HL-60 (cell line): Measurements from ENCODE around the gene SPON1.

Experiments used
- DNase-seq, 2 experiments: peaks; one replicate each; pipeline ENCODE4 v3.0.0-alpha.2; 2010 to 2020; ENCODE audit warnings: low read depth in 1 of 2, low spot score in 1 of 2
- H3K27ac ChIP-seq: fragments of 250-450 bp; sonication (Bioruptor Pico); replicated peaks from 2 replicates; pipeline ENCODE4 v1.5.1; 2020; ENCODE audit warnings: mild to moderate bottlenecking, moderate library complexity
- H3K27me3 ChIP-seq: fragments of 250-450 bp; sonication (Bioruptor Pico); 2 replicates; pipeline ENCODE4 v1.5.1; 2021; ENCODE audit warnings: mild to moderate bottlenecking, moderate library complexity; ENCODE audit not compliant: insufficient read depth, poor library complexity, severe bottlenecking
- H3K4me3 ChIP-seq: replicated peaks from 2 replicates; pipeline ENCODE4 v1.5.1; 2011; ENCODE audit warnings: mild to moderate bottlenecking, control low read depth, low read length; ENCODE audit not compliant: insufficient read depth
- GABPA ChIP-seq: IDR thresholded peaks from 2 replicates; pipeline ENCODE4 v1.6.1; 2012; ENCODE audit warnings: low read depth
- POLR2AphosphoS5 ChIP-seq: IDR thresholded peaks from 2 replicates; pipeline ENCODE4 v1.6.1; 2012; ENCODE audit warnings: low read depth
- SPI1 ChIP-seq: IDR thresholded peaks from 2 replicates; pipeline ENCODE4 v1.6.1; 2012; ENCODE audit warnings: low read depth, mild to moderate bottlenecking, borderline replicate concordance
- TF ChIP-seq, protein P1 (sequence below): IDR thresholded peaks from one replicate; pipeline ENCODE4 v1.5.1; 2011; ENCODE audit warnings: low read length, control low read depth, inconsistent platforms; ENCODE audit not compliant: insufficient read depth
- TF ChIP-seq, protein P2 (sequence below): IDR thresholded peaks from 2 replicates; pipeline ENCODE4 v1.6.1; 2012; ENCODE audit warnings: low read depth; ENCODE audit not compliant: insufficient replicate concordance

SPON1 gene

DNA sequence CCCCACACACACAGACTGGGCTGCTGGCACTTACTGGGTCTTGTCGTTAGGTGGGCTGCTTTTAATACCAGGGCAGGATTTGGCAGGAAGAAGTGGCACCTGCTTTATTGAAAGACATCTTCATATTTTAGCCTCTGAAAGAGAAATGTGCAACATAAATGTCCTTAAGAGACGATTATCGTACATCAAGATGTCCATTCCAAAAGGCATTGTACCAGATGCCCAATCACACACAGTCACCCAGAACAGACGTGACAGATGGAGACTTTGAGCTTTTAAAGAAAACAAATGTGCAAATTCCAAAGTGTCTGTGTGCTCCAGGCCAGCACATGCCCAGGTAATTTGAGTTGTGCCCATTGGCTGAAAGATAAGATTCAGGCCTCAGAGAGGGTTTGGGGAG lies 240.8 kb downstream of the SPON1 start:
- TF ChIP-seq, protein P1, sequence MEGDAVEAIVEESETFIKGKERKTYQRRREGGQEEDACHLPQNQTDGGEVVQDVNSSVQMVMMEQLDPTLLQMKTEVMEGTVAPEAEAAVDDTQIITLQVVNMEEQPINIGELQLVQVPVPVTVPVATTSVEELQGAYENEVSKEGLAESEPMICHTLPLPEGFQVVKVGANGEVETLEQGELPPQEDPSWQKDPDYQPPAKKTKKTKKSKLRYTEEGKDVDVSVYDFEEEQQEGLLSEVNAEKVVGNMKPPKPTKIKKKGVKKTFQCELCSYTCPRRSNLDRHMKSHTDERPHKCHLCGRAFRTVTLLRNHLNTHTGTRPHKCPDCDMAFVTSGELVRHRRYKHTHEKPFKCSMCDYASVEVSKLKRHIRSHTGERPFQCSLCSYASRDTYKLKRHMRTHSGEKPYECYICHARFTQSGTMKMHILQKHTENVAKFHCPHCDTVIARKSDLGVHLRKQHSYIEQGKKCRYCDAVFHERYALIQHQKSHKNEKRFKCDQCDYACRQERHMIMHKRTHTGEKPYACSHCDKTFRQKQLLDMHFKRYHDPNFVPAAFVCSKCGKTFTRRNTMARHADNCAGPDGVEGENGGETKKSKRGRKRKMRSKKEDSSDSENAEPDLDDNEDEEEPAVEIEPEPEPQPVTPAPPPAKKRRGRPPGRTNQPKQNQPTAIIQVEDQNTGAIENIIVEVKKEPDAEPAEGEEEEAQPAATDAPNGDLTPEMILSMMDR: no peak
- TF ChIP-seq SPI1 (no peak), POLR2AphosphoS5 (no peak), GABPA (no peak)
- TF ChIP-seq, protein P2, sequence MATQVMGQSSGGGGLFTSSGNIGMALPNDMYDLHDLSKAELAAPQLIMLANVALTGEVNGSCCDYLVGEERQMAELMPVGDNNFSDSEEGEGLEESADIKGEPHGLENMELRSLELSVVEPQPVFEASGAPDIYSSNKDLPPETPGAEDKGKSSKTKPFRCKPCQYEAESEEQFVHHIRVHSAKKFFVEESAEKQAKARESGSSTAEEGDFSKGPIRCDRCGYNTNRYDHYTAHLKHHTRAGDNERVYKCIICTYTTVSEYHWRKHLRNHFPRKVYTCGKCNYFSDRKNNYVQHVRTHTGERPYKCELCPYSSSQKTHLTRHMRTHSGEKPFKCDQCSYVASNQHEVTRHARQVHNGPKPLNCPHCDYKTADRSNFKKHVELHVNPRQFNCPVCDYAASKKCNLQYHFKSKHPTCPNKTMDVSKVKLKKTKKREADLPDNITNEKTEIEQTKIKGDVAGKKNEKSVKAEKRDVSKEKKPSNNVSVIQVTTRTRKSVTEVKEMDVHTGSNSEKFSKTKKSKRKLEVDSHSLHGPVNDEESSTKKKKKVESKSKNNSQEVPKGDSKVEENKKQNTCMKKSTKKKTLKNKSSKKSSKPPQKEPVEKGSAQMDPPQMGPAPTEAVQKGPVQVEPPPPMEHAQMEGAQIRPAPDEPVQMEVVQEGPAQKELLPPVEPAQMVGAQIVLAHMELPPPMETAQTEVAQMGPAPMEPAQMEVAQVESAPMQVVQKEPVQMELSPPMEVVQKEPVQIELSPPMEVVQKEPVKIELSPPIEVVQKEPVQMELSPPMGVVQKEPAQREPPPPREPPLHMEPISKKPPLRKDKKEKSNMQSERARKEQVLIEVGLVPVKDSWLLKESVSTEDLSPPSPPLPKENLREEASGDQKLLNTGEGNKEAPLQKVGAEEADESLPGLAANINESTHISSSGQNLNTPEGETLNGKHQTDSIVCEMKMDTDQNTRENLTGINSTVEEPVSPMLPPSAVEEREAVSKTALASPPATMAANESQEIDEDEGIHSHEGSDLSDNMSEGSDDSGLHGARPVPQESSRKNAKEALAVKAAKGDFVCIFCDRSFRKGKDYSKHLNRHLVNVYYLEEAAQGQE: no peak
- no peak for DNase-seq
- Histone ChIP-seq H3K4me3 (no peak overlapping the region), H3K27me3 (no peaks in the 10 kb centered on the region), H3K27ac (no peak overlapping the region)

DNA sequence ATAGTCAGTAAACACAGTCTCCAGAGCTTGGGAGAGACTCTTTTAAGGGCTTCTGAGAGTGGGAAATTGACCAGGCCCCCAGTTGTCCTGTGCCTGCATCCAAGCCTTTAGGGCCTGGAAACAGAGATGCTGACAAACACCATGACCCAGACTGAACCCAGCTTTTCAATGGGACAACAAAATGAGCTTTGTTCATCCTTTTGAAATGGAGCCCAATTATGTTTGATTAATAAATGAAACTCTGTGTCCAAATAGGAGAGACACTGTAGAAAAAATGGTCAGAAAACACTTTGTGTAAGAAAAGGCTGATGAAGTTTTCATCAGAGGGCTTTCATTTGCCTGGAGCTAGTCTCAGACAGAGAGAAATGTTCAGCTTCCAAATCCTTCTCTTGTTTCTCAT lies 250.5 kb downstream of the SPON1 start:
- Histone ChIP-seq H3K4me3 (no peak overlapping the region), H3K27ac (no peak overlapping the region), H3K27me3 (peaks cover 3% of the 10 kb centered on the region)
- TF ChIP-seq POLR2AphosphoS5 (no peak), GABPA (no peak), SPI1 (no peak)
- TF ChIP-seq, protein P1: no peak
- TF ChIP-seq, protein P2: no peak
- no peak for DNase-seq

DNA sequence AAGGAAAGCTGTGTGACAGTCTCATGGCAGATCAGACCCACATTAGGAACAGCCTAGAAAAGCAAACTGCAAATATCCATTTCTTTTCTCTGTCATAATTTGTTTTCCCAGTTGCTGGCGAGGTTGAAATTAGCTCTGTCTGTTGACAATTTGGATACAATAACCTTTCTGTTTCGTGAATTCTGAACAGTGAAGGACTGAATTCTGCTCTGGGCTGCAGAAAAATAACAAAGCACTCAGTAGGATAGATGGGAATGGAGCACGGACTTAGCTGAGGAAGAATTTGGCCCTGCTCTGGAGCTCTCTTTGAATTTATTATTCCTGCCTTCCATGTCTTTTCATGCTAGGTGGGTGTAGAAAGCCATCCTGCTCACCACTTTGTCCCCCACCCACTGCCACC lies 256.2 kb downstream of the SPON1 start:
- DNase-seq: no peak
- H3K27ac ChIP-seq: no peak overlapping the region
- no peak overlapping the region for H3K4me3 ChIP-seq
- peaks cover 8% of the 10 kb centered on the region for H3K27me3 ChIP-seq
- TF ChIP-seq, protein P2: no peak
- TF ChIP-seq, protein P1: no peak
